Measurements from ENCODE around the gene TTYH2.
A peak's percentile ranks its signal among the peaks of the same experiment; 100 is the strongest.
"Not testable (repeated sequence)": the region's sequence is repeated elsewhere in the genome, so short reads cannot be mapped to it uniquely, and the experiment has no call there.

The TTYH2 gene

DNA sequence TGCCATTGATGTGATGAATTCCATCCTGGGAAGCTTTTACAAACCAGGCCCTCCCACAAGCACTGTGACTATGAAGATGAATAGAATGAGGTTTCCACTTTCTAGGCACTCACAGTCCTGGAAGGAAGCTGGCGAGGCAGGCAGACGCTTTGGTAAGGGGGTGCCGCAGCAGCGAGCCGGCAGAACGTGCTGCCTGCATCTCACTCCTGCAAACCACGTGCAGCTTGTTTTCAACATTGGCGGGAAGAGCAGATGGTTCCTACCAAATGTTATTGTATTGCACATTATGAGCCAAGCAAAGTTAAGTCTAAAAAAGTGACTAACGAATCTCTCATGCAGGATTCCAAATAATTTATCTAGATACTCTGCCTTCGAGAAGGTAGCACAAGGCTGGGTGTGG lies 57.0 kb downstream of the TTYH2 start:
- DNase-seq, result no peak

DNA sequence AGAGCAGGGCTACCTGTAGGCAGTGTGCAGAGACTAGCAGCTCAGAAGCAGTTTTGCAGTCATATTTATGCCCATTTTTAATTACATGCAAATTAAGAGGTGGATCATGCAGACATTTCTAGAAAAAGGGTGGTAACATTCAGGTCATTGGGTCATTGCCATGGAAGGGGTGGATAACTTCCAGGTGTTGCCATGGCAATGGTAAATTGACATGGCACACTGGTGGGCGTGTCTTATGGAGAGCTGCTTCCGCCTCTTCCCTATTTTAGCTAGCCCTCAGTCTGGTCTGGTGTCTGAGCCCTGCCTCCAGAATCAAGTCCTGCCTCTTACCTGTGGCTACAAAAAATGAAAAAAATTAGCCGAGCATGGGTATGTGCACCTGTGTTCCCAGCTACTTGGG lies 57.9 kb downstream of the TTYH2 start:
- DNase-seq, result peak; percentile 25

DNA sequence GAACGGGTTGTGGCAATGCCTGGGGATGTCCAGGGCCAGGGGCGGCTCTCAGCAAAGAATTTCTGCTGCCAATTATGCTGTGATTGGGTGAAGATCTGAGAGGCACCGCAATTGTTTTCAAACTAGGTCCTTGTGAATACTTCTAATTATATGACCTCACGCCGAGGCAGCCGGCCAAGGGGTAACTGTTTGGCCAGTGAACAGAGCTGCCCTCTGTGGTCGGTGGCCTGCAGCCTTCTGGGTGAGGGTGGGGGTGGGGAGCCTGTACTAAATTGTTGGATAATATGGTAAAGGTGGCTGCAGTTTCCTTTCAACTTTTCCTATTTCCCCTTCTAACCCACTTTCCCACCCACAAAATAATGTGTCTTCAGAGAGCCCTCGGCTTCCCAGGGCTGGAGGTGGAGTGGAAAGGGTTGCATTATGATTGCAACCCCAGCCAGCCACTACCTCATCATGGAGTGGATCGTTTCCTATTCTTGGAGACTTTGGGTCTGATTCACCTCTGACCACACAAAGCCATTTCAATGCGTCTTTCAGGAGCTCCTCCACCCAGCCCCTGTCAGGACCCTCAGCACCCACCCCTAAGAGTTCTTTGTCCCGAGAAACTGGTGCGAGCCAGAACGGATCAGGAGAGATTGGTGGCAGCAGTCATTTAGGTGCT lies 58.7 kb downstream of the TTYH2 start:
- DNase-seq, result no peak

DNA sequence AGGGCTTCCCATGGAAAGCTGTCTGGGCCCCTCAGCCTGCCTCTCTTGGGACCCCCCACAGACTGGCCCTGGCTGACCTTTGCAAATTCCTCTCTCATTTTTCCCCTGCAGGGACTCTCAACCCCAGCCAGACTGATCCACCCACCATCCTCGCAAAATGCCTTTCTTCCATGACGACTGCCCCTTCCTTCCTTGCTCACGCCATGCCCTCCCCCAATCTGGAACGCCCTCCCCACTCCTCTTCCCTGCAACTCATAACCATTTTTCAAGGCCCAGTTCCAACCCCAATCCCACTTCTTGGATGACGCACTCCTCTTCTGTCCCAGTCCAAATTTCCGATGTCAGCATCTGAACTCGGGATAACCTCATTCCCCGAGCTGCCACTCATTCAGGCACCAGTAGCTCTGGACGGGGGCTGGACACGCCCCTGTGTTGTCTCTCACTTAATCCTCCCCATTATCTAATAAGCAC lies 59.4 kb downstream of the TTYH2 start:
- no peak for DNase-seq

DNA sequence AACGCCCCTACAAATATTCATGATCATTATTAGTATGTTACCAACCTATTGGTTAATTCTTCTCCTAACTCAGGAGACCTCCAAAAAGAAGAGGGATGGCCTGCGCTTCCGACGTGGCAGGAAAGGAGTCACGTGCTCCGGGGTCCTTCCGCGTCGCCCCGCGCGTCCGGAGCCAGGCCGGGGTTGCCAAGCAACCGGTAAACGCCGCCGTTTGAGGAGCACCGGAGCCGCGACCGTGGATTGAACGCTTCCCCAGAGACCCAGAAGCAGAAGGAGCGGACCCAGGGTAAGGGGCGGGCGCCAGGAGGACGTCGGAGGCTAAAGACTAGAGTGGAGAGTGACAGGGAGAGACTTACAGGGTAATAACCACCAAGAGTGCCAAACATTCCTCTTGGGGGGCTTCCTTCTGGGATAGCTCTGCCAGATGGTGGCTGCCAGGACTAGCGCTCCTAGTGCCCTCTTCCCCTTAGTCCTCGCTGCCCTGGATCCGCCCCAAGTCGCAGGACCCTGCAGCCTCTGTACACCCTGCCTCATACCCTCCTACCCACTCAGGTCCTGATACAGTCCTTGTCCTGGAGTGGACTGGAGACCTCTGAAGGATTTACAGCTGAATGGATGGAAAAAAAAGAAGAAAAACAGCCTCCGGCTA lies 60.8 kb downstream of the TTYH2 start, which contains the start of gene DNAI2:
DNAI2 (plus strand) TSS at position 175 of the 649 bp plus-strand sequence. CDS start 7,584 bp downstream, outside the sequence.
- peak; percentile 50 for DNase-seq

DNA sequence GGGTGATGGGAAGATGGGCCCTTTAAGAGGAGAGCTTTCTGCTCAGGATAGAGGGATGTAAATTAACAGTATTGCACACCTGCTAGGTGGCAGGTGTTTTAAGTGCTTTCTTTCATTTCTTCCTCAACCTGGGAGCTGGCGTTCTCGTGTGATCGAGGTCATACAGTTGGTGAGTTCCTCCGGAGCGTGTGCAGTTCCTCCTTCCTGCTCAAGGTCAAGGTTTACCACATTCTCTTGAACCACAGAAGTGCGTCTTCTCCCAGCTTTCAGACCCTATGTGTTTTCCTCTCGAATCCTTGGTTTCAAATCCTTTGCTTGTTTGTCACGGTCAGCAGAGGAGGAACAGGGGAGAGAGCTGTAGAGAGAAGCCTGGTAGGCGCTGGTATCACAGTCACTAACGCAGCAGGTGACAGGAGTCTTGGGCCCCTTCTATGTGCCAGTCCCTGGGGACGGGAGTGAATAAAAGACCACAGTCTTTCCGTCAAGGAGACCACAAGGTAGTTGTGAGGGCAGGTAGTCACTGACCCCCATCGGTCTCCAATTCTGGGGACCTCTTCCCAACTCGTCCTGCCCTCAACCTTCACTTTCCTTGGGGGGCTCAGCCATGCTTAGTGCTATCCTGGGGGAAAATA lies 61.5 kb downstream of the TTYH2 start:
- DNase-seq, result no peak

DNA sequence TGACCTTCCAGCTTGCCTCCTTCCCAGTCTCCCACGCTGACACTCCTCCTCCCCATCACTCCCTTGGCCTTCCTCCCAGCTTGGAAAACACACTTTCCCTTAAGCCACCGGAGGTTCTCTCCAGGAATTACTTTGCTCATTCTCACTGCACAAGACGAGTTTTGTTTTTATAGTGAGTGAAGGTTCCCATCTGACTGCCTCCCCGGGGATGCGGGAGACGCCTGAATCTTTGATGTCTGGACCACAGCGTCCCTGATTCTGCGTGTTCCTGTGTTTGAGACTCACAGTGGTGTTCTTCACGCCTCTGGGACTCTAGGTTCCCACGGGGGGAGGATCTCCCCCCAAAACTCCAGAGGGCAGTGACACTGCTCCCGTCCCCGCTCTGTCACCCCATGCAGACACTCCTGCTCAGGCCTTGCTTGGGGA lies 62.7 kb downstream of the TTYH2 start:
- DNase-seq, result no peak

DNA sequence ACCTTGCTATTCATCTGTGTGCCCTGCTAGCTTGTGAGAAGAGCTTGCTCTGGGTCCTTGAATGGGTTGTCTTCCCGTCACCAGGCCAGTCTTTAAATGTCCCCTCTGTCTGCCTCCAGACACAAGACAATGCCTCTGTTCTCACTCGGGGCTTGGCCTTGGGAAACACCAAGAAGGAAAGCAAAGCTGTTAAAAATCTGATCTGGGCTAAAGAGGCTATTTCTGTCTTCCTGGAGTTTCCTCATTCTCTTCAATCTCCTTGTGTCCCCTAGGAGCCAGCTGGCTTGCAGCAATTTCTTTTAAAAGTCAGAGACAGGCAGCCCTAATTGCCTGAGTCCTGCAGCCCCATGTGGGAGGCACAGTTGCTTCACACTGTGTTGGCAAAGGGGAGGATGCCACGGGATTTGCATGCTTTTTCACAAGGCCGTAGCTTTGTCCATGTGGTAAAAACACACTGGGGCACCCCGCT lies 63.2 kb downstream of the TTYH2 start:
- DNase-seq, result no peak

DNA sequence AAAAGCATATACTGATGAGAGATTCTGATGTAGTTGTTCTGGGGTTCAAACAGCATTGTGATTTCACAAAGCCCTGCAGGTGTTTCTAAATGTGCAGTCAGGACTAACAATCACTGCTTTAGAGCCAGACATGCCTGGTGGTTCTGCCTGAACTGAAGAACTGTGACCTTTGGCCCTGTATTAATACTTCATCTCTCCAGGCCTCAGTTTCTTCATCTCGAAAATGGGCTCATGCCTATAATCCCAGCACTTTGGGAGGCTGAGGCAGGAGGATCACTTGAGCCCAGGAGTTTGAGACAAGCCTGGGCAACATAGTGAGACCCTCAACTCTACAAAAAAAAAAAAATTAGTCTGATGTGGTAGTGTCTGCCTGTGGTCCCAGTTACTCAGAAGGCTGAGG lies 64.6 kb downstream of the TTYH2 start:
- DNase-seq, result no peak

DNA sequence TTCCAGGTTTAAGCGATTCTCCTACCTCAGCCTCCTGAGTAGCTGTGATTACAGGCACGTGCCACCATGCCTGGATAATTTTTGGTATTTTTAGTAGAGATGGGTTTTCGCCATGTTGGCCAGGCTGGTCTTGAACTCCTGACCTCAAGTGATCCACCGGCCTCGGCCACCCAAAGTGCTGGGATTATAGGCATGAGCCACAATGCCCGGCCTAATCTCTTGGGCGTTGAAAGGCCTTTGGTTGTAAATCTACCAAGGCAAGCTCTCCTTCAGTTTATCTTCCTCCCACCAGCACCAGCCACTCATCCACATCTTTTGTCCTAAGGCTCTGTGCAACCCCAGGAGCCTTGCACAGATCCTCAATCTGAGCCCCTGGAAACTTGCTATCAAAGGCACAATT lies 66.2 kb downstream of the TTYH2 start:
- not testable (repeated sequence) for DNase-seq

DNA sequence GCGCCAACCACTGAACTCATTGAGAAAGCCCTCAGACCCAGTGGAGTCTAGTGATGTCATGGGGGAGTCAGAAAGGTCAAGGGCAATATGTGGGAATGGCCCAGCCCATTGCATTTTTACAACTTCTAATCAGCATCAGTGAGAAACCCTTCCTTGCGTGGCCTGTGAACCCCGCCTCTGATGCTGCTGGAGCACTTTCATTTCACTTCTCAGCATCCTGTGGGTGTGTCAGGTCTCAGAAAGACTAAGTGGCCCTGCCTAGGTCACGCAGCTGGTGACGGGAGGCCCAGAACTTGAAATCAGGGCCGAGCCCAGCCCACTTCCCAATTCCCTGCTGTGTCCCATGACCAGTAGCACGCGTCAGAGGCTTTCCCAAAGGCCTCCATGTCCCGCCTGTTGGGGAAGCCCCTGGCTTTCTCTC lies 66.7 kb downstream of the TTYH2 start:
- no peak for DNase-seq

DNA sequence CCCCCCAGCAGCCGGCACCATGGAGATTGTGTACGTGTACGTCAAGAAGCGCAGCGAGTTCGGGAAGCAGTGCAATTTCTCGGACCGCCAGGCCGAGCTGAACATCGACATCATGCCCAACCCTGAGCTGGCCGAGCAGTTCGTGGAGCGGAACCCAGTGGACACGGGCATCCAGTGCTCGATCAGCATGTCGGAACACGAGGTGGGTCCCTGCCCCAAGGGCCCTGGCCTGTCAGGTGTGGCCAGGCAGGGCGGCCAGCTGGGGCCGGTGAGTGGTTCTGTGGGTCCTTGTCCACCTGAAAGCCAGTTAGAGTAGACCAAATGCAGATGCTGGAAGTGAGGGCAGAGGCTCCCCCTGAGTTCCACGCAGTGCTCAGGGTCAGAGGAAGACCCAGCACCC lies 68.4 kb downstream of the TTYH2 start:
- DNase-seq, result no peak

DNA sequence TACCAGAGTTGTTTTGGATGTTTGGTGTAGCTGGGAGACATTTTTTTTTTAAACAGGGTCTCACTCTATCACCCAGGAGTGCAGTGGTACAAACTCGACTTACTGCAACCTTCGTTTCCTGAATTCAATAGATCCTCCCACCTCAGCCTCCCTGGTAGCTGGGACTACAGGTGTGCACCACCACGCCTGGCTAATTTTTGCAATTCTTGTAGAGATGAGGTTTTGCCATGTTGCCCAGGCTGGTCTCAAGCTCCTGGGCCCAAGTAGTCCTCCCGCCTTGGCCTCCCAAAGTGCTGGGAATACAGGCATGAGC lies 68.9 kb downstream of the TTYH2 start:
- DNase-seq, result not testable (repeated sequence)

DNA sequence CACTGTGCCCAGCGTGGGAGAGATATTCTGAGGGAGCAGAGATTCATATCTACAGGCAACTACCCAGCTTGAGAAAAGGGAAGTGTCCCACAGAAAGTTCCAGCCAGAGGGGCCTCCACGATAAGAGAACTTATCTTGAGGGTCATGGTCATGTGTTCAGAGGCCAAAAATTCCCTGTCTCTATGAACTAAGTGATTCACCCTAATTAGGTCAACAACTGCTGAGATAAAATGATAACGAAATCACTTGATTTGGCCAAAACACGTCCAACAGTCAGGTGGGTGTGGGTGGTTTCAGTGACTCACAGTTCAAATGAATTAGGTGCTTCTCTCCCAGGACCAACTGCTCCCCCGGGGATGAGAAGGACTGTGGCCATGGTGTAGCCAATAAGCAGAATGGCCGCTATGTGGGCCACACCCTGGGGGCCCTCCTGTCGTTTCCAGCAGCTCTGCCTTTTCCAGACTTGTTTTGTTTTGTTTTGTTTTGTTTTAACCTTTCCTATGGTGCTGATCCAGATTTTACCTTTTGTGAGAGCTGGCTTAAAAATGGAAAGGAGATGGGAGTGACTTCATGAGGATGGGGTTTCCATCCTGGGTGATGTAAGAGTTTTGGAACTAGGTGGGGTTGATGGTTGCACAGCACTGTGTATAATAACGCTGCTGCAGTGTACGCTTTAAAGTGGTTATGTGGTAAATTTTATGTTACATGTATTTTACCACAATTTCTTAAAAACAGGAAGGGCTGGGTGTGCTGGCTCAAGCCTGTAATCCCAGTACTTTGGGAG lies 69.4 kb downstream of the TTYH2 start:
- DNase-seq, result no peak

DNA sequence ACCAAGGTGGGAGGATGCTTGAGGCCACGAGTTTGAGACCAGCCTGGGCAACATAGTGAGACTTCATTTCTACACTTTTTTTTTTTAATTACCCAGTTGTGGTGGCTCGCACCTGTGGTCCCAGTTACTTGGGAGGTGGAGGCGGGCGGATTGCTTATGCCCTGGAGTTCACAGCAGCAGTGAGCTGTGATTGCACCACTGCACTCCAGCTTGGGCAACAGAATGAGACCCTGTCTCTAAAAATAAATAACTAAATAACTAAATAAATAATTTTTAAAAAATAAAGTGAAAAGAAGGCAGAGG lies 70.0 kb downstream of the TTYH2 start:
- DNase-seq, result no peak

DNA sequence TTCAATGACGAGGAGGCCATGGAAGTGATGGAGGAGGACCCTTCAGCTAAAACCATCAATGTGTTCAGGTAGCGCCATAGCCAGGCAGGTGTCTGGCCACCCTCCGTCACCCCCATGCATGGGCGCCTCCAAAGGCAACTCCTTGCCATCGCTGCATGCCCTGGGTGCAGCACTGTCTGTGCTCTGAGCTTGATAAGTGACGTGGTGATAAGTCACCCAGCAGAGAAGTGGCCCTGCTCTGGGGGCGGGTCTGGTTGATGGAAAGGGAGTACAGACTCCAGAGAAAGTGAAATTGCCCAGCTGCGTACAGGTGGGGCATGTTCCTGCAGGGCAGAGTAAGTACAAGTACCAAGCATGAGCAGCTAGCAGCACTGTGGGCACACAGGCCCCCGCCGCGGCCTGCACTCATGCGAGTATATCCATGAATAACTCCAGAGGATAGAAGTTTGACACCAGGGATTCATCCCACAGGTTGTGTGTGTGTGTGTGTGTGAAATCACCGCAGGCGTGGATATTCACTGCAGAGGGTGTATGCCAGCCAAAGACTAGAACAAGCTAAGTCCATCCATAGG lies 73.7 kb downstream of the TTYH2 start:
- no peak for DNase-seq

DNA sequence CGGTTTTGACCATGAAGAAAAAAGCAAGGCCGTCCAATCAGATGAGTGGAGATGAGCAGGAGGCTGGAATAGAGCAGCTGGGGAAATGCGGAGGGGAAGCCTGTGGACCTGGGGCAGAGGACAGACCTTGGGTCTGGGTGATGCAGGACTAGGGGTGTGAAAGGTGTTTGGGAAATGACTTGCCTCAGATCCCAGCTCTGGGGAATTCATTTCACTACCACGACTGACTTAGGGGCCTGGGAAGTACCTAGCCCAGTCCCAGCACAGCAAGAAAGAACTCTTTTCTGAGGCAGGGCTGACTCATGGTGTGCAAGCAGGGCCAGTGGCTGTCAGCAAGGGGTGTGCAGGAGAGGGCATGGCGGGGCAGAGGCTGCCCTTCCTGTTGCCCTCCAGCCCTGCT lies 75.4 kb downstream of the TTYH2 start:
- no peak for DNase-seq

DNA sequence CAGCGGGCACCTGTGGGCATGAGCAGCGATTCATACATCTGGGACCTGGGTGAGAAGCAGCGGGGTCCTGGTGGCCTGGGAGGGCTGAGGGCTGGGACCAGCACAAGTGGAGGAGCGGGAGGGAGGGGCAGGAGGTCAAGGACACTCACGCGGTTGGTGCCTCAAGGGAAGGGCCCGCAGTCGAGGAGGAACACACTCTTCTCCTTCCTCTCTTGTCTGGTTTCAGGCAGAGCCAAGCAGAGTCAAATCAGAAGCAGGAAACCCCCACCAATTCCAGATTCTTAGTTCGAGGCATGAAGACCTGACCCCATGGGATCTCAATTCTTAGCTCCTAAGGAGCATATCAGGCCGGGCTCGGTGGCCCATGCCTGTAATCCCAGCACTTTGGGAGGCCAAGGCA lies 76.3 kb downstream of the TTYH2 start:
- DNase-seq, result no peak

DNA sequence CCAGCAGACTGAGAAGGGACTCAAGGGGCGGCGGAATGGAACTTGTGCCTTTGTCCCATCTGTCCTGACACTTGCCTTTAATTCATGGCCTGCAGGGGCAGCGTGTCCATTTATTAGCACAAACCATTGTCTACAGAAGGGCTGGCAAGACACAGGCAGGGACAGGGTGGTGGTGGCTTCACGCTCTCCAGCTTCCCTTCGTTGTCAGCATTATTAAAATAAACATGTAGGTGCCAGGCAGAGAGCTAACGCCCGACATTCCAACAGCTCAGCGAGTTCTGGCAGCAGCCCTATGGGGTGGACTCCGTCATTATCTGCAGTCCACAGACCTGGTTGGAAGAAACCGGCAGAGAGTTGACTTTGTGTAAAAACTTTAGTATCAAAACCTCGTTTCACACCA lies 77.0 kb downstream of the TTYH2 start:
- no peak for DNase-seq

DNA sequence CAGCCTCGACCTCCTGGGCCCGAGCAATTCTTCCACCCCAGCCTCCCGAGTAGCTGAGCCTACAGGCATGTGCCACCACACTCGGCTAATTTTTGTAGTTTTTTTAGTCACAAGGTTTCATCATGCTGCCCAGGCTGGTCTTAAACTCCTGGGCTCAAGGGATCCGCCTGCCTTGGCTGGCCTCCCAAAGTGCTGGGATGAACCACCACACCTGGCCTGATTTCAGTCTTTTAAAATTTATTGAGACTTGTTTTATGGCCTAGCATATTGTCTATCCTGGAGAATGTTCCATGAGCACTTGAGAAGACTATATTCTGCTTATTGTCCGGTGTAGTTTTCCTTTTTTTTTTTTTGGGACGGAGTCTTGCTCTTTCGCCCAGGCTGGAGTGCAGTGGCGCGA lies 79.1 kb downstream of the TTYH2 start:
- no peak for DNase-seq

DNA sequence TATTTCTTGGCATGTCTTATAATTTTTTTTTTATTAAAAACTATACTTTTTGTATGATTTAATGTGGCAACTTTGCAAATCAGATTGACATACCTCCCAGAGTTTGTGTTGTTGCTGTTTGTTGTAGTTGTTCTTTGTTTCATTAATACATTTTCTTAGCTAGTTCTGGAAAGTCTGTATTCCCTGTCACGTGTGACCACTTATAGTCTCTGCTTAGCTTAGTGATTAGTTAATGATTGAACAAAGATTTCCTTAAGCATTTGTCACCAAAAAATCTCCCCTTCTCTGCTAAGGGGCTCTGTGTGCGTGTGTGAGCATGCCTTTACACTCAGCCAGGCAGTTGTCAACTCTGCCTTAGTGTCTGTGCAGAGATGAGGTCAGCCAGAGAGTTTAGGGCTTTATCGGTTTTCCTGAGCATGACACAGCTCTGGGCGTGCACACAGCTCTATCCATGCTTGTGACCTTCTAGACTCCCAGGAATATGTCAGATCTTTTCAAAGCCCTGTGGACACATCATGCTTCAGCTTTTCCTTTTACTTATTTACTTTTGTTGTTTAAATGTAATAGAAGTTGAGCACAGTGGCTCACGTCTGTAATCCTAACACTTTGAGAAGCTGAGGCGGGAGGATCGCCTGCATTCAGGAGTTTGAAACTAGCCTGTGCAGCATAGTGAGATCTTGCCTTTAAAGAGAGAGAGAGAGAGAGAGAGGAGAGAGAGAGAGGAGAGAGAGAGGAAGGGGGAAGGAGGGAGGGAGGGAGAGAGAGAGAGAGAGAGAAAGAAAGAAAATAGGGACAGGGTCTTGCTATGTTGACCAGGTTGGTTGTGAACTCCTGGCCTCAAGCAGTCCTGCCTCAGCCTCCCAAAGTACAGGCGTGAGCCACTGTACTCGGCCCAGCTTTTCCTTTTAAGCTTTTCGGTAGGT lies 82.5 kb downstream of the TTYH2 start:
- DNase-seq, result no peak

DNA sequence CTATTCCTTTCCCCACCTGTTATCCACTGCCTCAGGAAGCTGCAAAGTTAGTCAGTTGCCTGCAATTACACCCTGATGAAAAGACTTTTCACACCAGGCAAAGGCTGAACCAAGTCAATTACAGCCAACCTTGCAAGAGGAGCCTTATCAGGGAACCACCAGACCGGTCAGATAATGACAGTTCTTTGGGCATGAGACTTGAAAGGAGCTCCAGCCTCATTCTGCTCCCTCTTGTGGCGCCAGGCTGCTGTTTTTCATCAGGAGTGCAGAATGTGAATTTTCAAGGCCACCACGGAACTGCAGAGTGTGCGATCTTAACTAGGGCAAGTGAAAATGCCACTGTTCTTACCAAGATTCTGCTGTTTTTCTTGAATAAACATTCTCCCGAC lies 83.2 kb downstream of the TTYH2 start:
- DNase-seq, result no peak
